Caco-2 (cell line): Measurements from ENCODE around the gene CCS. TPM values are rescaled to one million over a fixed set of nuclear protein-coding genes. Genes with fewer than 3 reads are reported as not detected.
"Not testable (repeated sequence)": the region's sequence is repeated elsewhere in the genome, so short reads cannot be mapped to it uniquely, and the experiment has no call there.

Source experiments
- Bru-seq: library from RNA; stranded (reverse); fragments of 400-500 nt; gene quantifications from one replicate; lab custom pipeline; 2021; lab: Mats Ljungman, UMichigan
- BruChase-seq, 2 experiments: library from RNA; stranded (reverse); fragments of 400-500 nt; gene quantifications; one replicate each; lab custom pipeline; 2021; lab: Mats Ljungman, UMichigan
- BruUV-seq: library from RNA; stranded (reverse); fragments of 400-500 nt; replicated peaks from 2 replicates; lab custom pipeline; 2021; lab: Mats Ljungman, UMichigan
- CTCF ChIA-PET: fragments of 300-600 bp; sonication (Branson Sonifier 250); formaldehyde crosslinking; loops from one replicate; lab custom pipeline; 2022; ENCODE audit warnings: antibody characterized with exemption; lab: Charles Lee
- POLR2A ChIA-PET: fragments of 300-600 bp; sonication (Branson Sonifier 250); formaldehyde crosslinking; loops from one replicate; lab custom pipeline; 2022; ENCODE audit warnings: antibody characterized with exemption; lab: Charles Lee
- DNase-seq, 2 experiments: peaks; one replicate each; pipeline versions ENCODE4 v3.0.0 to v3.0.0-alpha.2; 2020 to 2022
- H3K27me3 ChIP-seq: replicated peaks from 2 replicates; pipeline ENCODE4 v1.6.0; 2011; ENCODE audit warnings: low read length; ENCODE audit not compliant: control insufficient read depth, insufficient read depth
- H3K36me3 ChIP-seq: 2 replicates; pipeline ENCODE4 v1.5.1; 2011; ENCODE audit warnings: low read length; ENCODE audit not compliant: control insufficient read depth, insufficient read depth
- H3K4me1 ChIP-seq: fragments of 250-450 bp; sonication (Bioruptor Pico); 2 replicates; pipeline ENCODE4 v1.5.1; 2020; ENCODE audit warnings: mild to moderate bottlenecking
- H3K4me3 ChIP-seq: 2 replicates; pipeline ENCODE4 v1.5.1; 2011; ENCODE audit warnings: low read depth, mild to moderate bottlenecking, control low read depth, low read length
- H3K9me3 ChIP-seq: fragments of 250-450 bp; sonication (Bioruptor Pico); 2 replicates; pipeline ENCODE4 v1.5.1; 2020; ENCODE audit warnings: mild to moderate bottlenecking, moderate library complexity
- H3K27ac Mint-ChIP-seq: one replicate; pipeline ENCODE4 v1.8.0; 2022; ENCODE audit warnings: mixed read lengths; ENCODE audit not compliant: unreplicated experiment
- H3K27me3 Mint-ChIP-seq: one replicate; pipeline ENCODE4 v1.8.0; 2022; ENCODE audit warnings: mixed read lengths; ENCODE audit not compliant: insufficient read depth, unreplicated experiment
- H3K36me3 Mint-ChIP-seq: one replicate; pipeline ENCODE4 v1.8.0; 2022; ENCODE audit warnings: mild to moderate bottlenecking, mixed read lengths; ENCODE audit not compliant: insufficient read depth, unreplicated experiment
- H3K4me1 Mint-ChIP-seq: one replicate; pipeline ENCODE4 v1.8.0; 2022; ENCODE audit warnings: low read depth, mixed read lengths; ENCODE audit not compliant: unreplicated experiment
- H3K4me3 Mint-ChIP-seq: one replicate; pipeline ENCODE4 v1.8.0; 2022; ENCODE audit warnings: mild to moderate bottlenecking, moderate library complexity, mixed read lengths; ENCODE audit not compliant: unreplicated experiment
- H3K9me3 Mint-ChIP-seq: one replicate; pipeline ENCODE4 v1.8.0; 2022; ENCODE audit warnings: mixed read lengths; ENCODE audit not compliant: unreplicated experiment
- intact Hi-C: fragments of 100-400 bp; cut with micrococcal nuclease; formaldehyde crosslinking; loops from one replicate; pipeline ENCODE4 v1.10.0; 2022; ENCODE audit not compliant: unreplicated experiment
- long read RNA-seq: library from polyadenylated mRNA; stranded (forward); transcript quantifications from one replicate; pipeline ENCODE4 v2.0.0, GENCODE V29; 2022
- total RNA-seq: library from RNA; stranded (reverse); gene quantifications from 2 replicates; pipeline ENCODE4 v1.2.3, GENCODE V29; 2022
- TF ChIP-seq, protein P1 (sequence below), 2 experiments: fragments of 200-600 bp in 1 of 2; IDR thresholded peaks; 1 replicate in 1 of 2; 2 replicates in 1 of 2; pipeline versions ENCODE4 v1.5.1 to v1.8.0; 2011 to 2022; ENCODE audit warnings: antibody characterized with exemption in 1 of 2, control low read depth in 1 of 2, inconsistent platforms in 1 of 2, low read depth in 1 of 2, low read length in 1 of 2, mild to moderate bottlenecking in 1 of 2, moderate library complexity in 1 of 2; ENCODE audit not compliant: insufficient read depth in 1 of 2, severe bottlenecking in 1 of 2, unreplicated experiment in 1 of 2

The CCS gene, protein sequence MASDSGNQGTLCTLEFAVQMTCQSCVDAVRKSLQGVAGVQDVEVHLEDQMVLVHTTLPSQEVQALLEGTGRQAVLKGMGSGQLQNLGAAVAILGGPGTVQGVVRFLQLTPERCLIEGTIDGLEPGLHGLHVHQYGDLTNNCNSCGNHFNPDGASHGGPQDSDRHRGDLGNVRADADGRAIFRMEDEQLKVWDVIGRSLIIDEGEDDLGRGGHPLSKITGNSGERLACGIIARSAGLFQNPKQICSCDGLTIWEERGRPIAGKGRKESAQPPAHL
- total RNA-seq (52.9 and 54.0 TPM in 2 replicates), Bru-seq, nascent RNA (percentile 68 among the genes with signal in this experiment), BruChase-seq, experiment 1, labeled RNA remaining after a 2-hour chase (percentile 74 among the genes with signal in this experiment), BruChase-seq, experiment 2, labeled RNA remaining after a 6-hour chase (percentile 74 among the genes with signal in this experiment)
- long read RNA-seq, transcript CCS-208 (8 exons, 1,430 nt): major isoform, 33 of 56 reads
- long read RNA-seq, partial matches to known transcripts: 5 of 56 reads
- long read RNA-seq, other reads (novel, unspliced or antisense): 12 of 56 reads

DNA sequence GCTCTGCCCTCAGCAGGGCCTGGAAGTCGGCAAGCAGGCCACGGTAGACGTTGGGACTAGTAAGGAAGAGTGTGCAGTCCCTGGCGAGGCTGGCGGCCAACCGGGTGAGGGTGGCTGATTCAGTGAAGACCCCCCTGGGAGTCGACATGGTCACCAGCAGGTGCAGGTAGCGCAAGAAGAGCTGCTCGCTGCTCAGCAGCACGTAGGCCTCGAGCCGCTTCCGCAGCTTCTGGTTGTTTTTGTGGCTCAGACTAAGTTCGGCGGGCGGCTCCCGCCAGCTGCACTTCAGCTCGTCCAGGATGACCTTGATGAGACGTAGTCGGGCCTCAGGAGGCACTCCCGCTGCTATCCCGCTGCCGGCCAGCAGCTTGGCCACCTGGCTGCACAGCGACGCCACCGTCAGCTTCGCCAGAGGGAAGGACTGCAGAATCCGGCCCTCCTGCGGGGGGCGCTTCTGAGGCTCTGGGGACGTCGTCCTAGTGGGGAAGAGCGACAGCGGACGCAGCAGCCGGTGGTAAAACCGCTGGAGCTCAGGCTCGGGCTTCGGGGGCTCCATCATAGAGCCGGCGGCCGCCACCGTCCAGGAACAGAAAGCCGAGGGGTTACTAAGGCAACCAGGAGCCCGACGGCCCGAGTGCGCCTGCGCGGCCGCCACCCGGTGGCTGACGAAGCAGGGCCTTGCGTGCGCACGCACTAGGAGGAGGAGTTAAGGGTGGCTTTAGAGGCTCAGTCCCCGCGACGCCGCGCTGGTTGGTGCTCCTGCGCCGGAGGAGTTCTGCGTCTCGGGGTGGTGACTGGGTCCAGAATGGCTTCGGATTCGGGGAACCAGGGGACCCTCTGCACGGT, at the start of gene CCS, which contains the start of gene CCDC87:
TSS of gene CCS (plus strand) at position 729 of the 846 bp plus-strand sequence. CDS start at position 806, 77 bp downstream.
TSS of gene CCDC87 (minus strand) at position 607 of the 846 bp plus-strand sequence. CDS start at position 559, 48 bp downstream.
- no peaks in the 10 kb centered on the region for H3K9me3 Mint-ChIP-seq
- DNase-seq: peak; percentile 99 to 100
- peaks cover 20% of the 10 kb centered on the region for H3K36me3 Mint-ChIP-seq
- H3K4me1 ChIP-seq: peaks cover 23% of the 10 kb centered on the region
- no peaks in the 10 kb centered on the region; the same call in 1 of the 2 replicates for H3K9me3 ChIP-seq
- POLR2A ChIA-PET: interaction anchor here (0.6 to 1.5 kb wide), 10 partner anchors 13 to 237 kb away, joined by 3 to 37 read pairs (median 6); partner anchors contain the start of genes DPP3, MRPL11, RBM14 and RBM4
- intact Hi-C loops: loop anchor here (1.0 to 5.0 kb wide), 4 partner anchors 24 to 86 kb away; partner anchors contain the start of genes ACTN3, RBM14, RBM4 and ZDHHC24
- peak within 1 kb of the TSS; percentile 90 for H3K27ac Mint-ChIP-seq
- CTCF ChIA-PET: interaction anchor here (0.6 to 1.5 kb wide), 25 partner anchors 11 to 1611 kb away, joined by 3 to 14 read pairs (median 4); partner anchors contain the start of genes BBS1, DPP3, MRPL11 and PELI3
- H3K4me3 ChIP-seq: peak within 1 kb of the TSS; percentile 68
- TF ChIP-seq, protein P1, sequence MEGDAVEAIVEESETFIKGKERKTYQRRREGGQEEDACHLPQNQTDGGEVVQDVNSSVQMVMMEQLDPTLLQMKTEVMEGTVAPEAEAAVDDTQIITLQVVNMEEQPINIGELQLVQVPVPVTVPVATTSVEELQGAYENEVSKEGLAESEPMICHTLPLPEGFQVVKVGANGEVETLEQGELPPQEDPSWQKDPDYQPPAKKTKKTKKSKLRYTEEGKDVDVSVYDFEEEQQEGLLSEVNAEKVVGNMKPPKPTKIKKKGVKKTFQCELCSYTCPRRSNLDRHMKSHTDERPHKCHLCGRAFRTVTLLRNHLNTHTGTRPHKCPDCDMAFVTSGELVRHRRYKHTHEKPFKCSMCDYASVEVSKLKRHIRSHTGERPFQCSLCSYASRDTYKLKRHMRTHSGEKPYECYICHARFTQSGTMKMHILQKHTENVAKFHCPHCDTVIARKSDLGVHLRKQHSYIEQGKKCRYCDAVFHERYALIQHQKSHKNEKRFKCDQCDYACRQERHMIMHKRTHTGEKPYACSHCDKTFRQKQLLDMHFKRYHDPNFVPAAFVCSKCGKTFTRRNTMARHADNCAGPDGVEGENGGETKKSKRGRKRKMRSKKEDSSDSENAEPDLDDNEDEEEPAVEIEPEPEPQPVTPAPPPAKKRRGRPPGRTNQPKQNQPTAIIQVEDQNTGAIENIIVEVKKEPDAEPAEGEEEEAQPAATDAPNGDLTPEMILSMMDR (IDR thresholded peaks at IDR 0.05; ENCODE audit: insufficient read depth in 1 of 2, low read depth in 1 of 2, low read length in 1 of 2, severe bottlenecking in 1 of 2, unreplicated experiment in 1 of 2): peak; percentile 93 to 99
- H3K36me3 ChIP-seq: no peaks in the 10 kb centered on the region; the same call in 1 of the 2 replicates
- no peaks in the 10 kb centered on the region for H3K27me3 Mint-ChIP-seq
- H3K4me3 Mint-ChIP-seq: peak within 1 kb of the TSS; percentile 79
- no TSS peak for BruUV-seq
- H3K4me1 Mint-ChIP-seq: peaks cover 6% of the 10 kb centered on the region
- no peaks in the 10 kb centered on the region for H3K27me3 ChIP-seq

DNA sequence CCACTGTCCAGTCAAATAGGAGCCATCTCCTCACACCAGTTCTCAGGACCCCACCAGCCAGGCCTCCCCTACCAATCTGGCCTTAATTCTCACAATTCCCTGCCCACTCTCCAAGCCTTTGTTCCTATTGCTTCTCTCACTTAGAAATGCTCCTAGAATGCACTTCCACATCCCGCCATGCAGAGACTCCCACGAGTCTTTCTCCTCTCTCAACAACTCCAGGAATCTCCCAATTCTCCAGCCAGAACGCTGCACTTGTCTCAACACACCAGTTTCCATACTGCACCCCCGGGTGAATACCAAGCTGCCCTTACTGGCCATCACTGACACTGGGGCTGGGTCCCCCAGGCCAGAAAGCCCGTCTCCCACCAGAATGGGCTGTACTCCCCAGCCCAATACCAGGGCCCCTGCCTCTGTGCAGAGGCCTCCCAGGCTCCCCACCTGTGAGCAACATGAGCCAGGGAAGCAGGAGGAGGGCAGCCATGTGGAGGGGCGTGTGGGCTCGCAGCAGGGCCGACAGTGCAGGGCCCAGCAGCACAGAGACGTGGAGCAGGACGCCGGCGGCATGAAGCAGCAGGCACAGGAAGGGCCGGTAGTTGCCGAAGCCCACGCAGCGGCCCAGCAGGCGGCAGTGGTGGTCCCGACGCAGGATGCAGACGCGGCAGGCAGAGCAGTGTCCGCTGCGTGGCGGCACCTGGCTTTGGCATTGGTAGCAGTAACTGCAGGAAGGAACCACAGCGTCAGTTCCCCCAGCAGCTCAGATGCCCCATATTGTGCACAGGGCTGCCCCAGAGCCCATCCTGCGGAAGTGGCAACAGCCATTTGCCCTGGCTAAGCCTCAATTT, 49.5 kb upstream of the CCS start:
- intact Hi-C loops: no loop called here
- Histone ChIP-seq H3K9me3 (no peaks in the 10 kb centered on the region), H3K27me3 (no peaks in the 10 kb centered on the region), H3K36me3 (no peaks in the 10 kb centered on the region; the same call in 1 of the 2 replicates), H3K4me1 (peaks cover 25% of the 10 kb centered on the region), H3K4me3 (no peak overlapping the region)
- peaks cover 25% of the 10 kb centered on the region for H3K36me3 Mint-ChIP-seq
- DNase-seq: no peak
- TF ChIP-seq, protein P1 (IDR thresholded peaks at IDR 0.05; ENCODE audit: insufficient read depth in 1 of 2, low read depth in 1 of 2, low read length in 1 of 2, severe bottlenecking in 1 of 2, unreplicated experiment in 1 of 2): no peak
- no peaks in the 10 kb centered on the region for H3K9me3 Mint-ChIP-seq
- H3K27ac Mint-ChIP-seq: no peak overlapping the region
- H3K4me1 Mint-ChIP-seq: peaks cover 7% of the 10 kb centered on the region
- POLR2A ChIA-PET: no interaction called here
- no peaks in the 10 kb centered on the region for H3K27me3 Mint-ChIP-seq
- H3K4me3 Mint-ChIP-seq: no peak overlapping the region
- no TSS peak for BruUV-seq
- CTCF ChIA-PET: interaction anchor here (1.1 kb wide), 1 partner anchor 135 kb away, joined by 3 read pairs; no protein-coding TSS in a partner anchor

DNA sequence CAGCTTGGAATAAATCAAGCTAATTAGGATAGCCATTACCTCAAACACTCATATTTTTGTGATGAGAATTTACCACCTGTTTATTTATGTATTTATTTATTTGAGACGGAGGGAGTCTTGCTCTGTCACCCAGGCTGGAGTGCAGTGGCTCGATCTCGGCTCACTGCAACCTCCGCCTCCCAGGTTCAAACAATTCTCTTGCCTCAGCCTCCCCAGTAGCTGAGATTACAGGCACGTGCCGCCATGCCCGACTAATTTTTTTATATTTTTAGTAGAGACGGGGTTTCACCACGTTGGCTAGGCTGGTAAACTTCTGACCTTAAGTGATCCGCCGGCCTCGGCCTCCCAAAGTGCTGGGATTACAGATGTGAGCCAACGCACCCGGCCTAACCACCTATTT, 48.0 kb upstream of the CCS start:
- Mint-ChIP-seq H3K27ac (peak overlapping the region; percentile 60), H3K36me3 (peaks cover 20% of the 10 kb centered on the region), H3K4me3 (peak overlapping the region; percentile 84), H3K4me1 (peaks cover 15% of the 10 kb centered on the region)
- not testable (repeated sequence) for H3K27me3 Mint-ChIP-seq, H3K27me3 ChIP-seq, H3K36me3 ChIP-seq, H3K9me3 ChIP-seq, H3K9me3 Mint-ChIP-seq, DNase-seq
- intact Hi-C loops: loop anchor here (5.0 kb wide), 2 partner anchors 47 to 72 kb away; partner anchors contain the start of genes CCDC87, CCS and RBM14
- POLR2A ChIA-PET: interaction anchor here (1.2 to 1.9 kb wide), 5 partner anchors 48 to 298 kb away, joined by 4 to 31 read pairs (median 13); partner anchors contain the start of genes CCDC87, DPP3, RBM14 and RCE1
- CTCF ChIA-PET: interaction anchor here (1.5 to 2.2 kb wide), 2 partner anchors 47 to 133 kb away, joined by 12 to 31 read pairs; partner anchors contain the start of genes CCDC87, CCS and RBM4B
- Histone ChIP-seq H3K4me3 (peak overlapping the region; percentile 59), H3K4me1 (peaks cover 25% of the 10 kb centered on the region)
- BruUV-seq: TSS peak; percentile 82
